CD4-positive, alpha-beta T cell (primary cell): ENCODE data around the gene PGM2L1. TPM values are rescaled to one million over a fixed set of nuclear protein-coding genes. Genes with fewer than 3 reads are reported as not detected.
A peak's percentile ranks its signal among the peaks of the same experiment; 100 is the strongest.

Experiments
- ATAC-seq: fragments of 200-7000 bp; cut with Tn5 transposase; one replicate; pipeline ENCODE4 v1.10.0; 2022; ENCODE audit warnings: mild to moderate bottlenecking; ENCODE audit not compliant: poor library complexity
- CTCF ChIA-PET: fragments of 350-600 bp; sonication (Branson Sonifier 250); formaldehyde crosslinking; loops from one replicate; lab custom pipeline; 2021; ENCODE audit warnings: antibody characterized with exemption, inconsistent platforms; lab: Charles Lee
- POLR2A ChIA-PET: fragments of 350-600 bp; sonication (Branson Sonifier 250); formaldehyde crosslinking; loops from one replicate; lab custom pipeline; 2021; ENCODE audit warnings: antibody characterized with exemption, inconsistent platforms; lab: Charles Lee
- DNase-seq, 14 experiments: peaks; one replicate each; pipeline ENCODE4 v3.0.0-alpha.2; 2013 to 2020; ENCODE audit warnings: mixed read lengths in 2 of 14
- H3K27ac ChIP-seq, 2 donors: one replicate each; pipeline versions ENCODE4 v1.5.1 to v1.7.0; 2013; ENCODE audit warnings: low read length in 2 of 2, low read depth in 1 of 2, mild to moderate bottlenecking in 1 of 2
- H3K27me3 ChIP-seq, 2 experiments: 1 replicate in 1 of 2; 2 replicates in 1 of 2; pipeline versions ENCODE4 v1.6.1 to v1.7.0; 2013; ENCODE audit warnings: low read length in 2 of 2, control low read depth in 1 of 2, mild to moderate bottlenecking in 1 of 2, moderate library complexity in 1 of 2; ENCODE audit not compliant: insufficient read depth in 2 of 2, control insufficient read depth in 1 of 2
- H3K36me3 ChIP-seq: one replicate; pipeline ENCODE4 v1.6.1; 2013; ENCODE audit warnings: low read length, control low read depth; ENCODE audit not compliant: insufficient read depth
- H3K4me1 ChIP-seq: one replicate; pipeline ENCODE4 v1.6.1; 2013; ENCODE audit warnings: low read length, control low read depth; ENCODE audit not compliant: insufficient read depth
- H3K4me3 ChIP-seq: one replicate; pipeline ENCODE4 v1.5.1; 2013; ENCODE audit warnings: mild to moderate bottlenecking, low read length, moderate library complexity
- H3K9me3 ChIP-seq, 2 experiments: 1 replicate in 1 of 2; 2 replicates in 1 of 2; pipeline versions ENCODE4 v1.6.1 to v1.7.0; 2013; ENCODE audit warnings: low read length in 2 of 2, mild to moderate bottlenecking in 2 of 2, control low read depth in 1 of 2, moderate library complexity in 1 of 2; ENCODE audit not compliant: control insufficient read depth in 1 of 2, insufficient read depth in 1 of 2
- H3K27ac Mint-ChIP-seq: one replicate; pipeline ENCODE4 v1.8.0; 2020; ENCODE audit warnings: mixed read lengths
- H3K27me3 Mint-ChIP-seq: one replicate; pipeline ENCODE4 v1.8.0; 2021; ENCODE audit warnings: mixed read lengths
- H3K36me3 Mint-ChIP-seq: one replicate; pipeline ENCODE4 v1.8.0; 2021; ENCODE audit warnings: low read depth, mixed read lengths
- H3K4me1 Mint-ChIP-seq: one replicate; pipeline ENCODE4 v1.8.0; 2021; ENCODE audit warnings: low read depth, mixed read lengths
- H3K4me3 Mint-ChIP-seq: one replicate; pipeline ENCODE4 v1.8.0; 2020; ENCODE audit warnings: mild to moderate bottlenecking, mixed read lengths
- H3K9me3 Mint-ChIP-seq: one replicate; pipeline ENCODE4 v1.8.0; 2020; ENCODE audit warnings: mixed read lengths
- CTCF ChIP-seq: fragments of 200-600 bp; IDR thresholded peaks from one replicate; pipeline ENCODE4 v1.8.0; 2022; ENCODE audit warnings: antibody characterized with exemption, mild to moderate bottlenecking
- intact Hi-C, 2 experiments: fragments of 100-400 bp; cut with DNase I in 1 of 2; cut with micrococcal nuclease in 1 of 2; formaldehyde crosslinking; loops; one replicate each; pipeline versions ENCODE4 v1.15.1 to v1.9.0; 2023 to 2025; cut with DNase I, micrococcal nuclease
- polyA plus RNA-seq, 2 donors: library from polyadenylated mRNA; unstranded; fragments of 120-200 nt; gene quantifications; one replicate each; pipeline ENCODE4 v1.2.1, GENCODE V29; 2013
- total RNA-seq, 174 experiments: library from RNA in 2 of 174; stranded (reverse) in 2 of 174; gene quantifications; one replicate each; pipeline ENCODE4 v1.2.3 and lab custom pipeline; 2021 to 2026

The PGM2L1 gene
- total RNA-seq (10 to 100 TPM; 10.2 to 11.8 TPM), total RNA-seq (lab: John Stamatoyannopoulos, UW) (24.9 to 248 (median 69.1) reads per million in 172 experiments)
- 6.3 TPM for polyA plus RNA-seq (2013, experiment 1 of 2)
- 5.5 TPM for polyA plus RNA-seq (2013, experiment 2 of 2)

GRCh38 chr11:74398244-74399159 is at the start of gene PGM2L1:
PGM2L1 (minus strand) TSS chr11:74398433; CDS start chr11:74398161, 272 bp downstream.
- TF ChIP-seq CTCF = no peak

GRCh38 chr11:74447720-74448119 is 49.5 kb upstream of the PGM2L1 start:
- no peak for TF ChIP-seq CTCF
- no peak for ATAC-seq
- no peak overlapping the region for H3K27ac Mint-ChIP-seq
- ChIA-PET POLR2A (interaction anchor here (2.7 kb wide), 1 partner anchor 57 kb away, joined by 20 read pairs; no protein-coding TSS in a partner anchor), CTCF (interaction anchor here (1.0 kb wide), 2 partner anchors 40 to 59 kb away, joined by 4 to 5 read pairs; no protein-coding TSS in a partner anchor)
- H3K4me3 Mint-ChIP-seq = no peak overlapping the region
- Histone ChIP-seq H3K4me3 (no peak overlapping the region), H3K27ac (no peak overlapping the region), H3K4me1 (no peaks in the 10 kb centered on the region), H3K36me3 (no peaks in the 10 kb centered on the region), H3K27me3 (no peaks in the 10 kb centered on the region), H3K9me3 (no peaks in the 10 kb centered on the region)
- no peaks in the 10 kb centered on the region for H3K9me3 Mint-ChIP-seq
- H3K36me3 Mint-ChIP-seq = no peaks in the 10 kb centered on the region
- no peaks in the 10 kb centered on the region for H3K4me1 Mint-ChIP-seq
- DNase-seq = no peak
- intact Hi-C loops = no loop called here
- H3K27me3 Mint-ChIP-seq = peaks cover 4% of the 10 kb centered on the region

More at GRCh38 chr11:74398244-74399159, at the start of gene PGM2L1:
- Mint-ChIP-seq H3K4me3 (peak within 1 kb of the TSS; percentile 100), H3K36me3 (peaks cover 9% of the 10 kb centered on the region), H3K9me3 (no peaks in the 10 kb centered on the region), H3K27ac (peak within 1 kb of the TSS; percentile 89), H3K4me1 (peaks cover 30% of the 10 kb centered on the region), H3K27me3 (no peaks in the 10 kb centered on the region)
- Histone ChIP-seq H3K4me1 (peaks cover 3% of the 10 kb centered on the region), H3K4me3 (peak within 1 kb of the TSS; percentile 96), H3K27ac (peak within 1 kb of the TSS; percentile 68 to 77), H3K36me3 (no peaks in the 10 kb centered on the region), H3K27me3 (no peaks in the 10 kb centered on the region), H3K9me3 (no peaks in the 10 kb centered on the region)
- intact Hi-C loops = loop anchor here (1.0 to 10.0 kb wide), 10 partner anchors 10 to 1984 kb away; partner anchors contain the start of genes LIPT2 (in 2 of the 2), C2CD3 (in 1 of the 2), COA4 (in 1 of the 2) and FAM168A (in 1 of the 2)
- CTCF ChIA-PET = interaction anchor here (1.2 to 2.4 kb wide), 4 partner anchors 8 to 55 kb away, joined by 3 to 12 read pairs (median 7); no protein-coding TSS in a partner anchor
- peak; percentile 84 for ATAC-seq
- POLR2A ChIA-PET = interaction anchor here (0.6 to 2.3 kb wide), 11 partner anchors 9 to 638 kb away, joined by 3 to 48 read pairs (median 4); partner anchors contain the start of genes LIPT2, POLD3 and RAB6A
- peak; percentile 86 to 96 (median 92) for DNase-seq

- Histone ChIP-seq H3K27ac (no peak overlapping the region), H3K36me3 (no peaks in the 10 kb centered on the region), H3K27me3 (no peaks in the 10 kb centered on the region), H3K9me3 (no peaks in the 10 kb centered on the region), H3K4me1 (no peaks in the 10 kb centered on the region), H3K4me3 (no peak overlapping the region)
- no peak for TF ChIP-seq CTCF
- Mint-ChIP-seq H3K4me1 (no peaks in the 10 kb centered on the region), H3K27me3 (no peaks in the 10 kb centered on the region), H3K9me3 (no peaks in the 10 kb centered on the region), H3K27ac (no peak overlapping the region), H3K4me3 (no peak overlapping the region), H3K36me3 (no peaks in the 10 kb centered on the region)
- ChIA-PET POLR2A (no interaction called here), CTCF (interaction anchor here (0.7 to 0.9 kb wide), 2 partner anchors 27 to 58 kb away, joined by 3 read pairs; no protein-coding TSS in a partner anchor)
- ATAC-seq = no peak
- intact Hi-C loops = no loop called here
- DNase-seq = no peak
Observed at GRCh38 chr11:74446532-74446938, 48.3 kb upstream of the PGM2L1 start.
